Right ventricle myocardium superior (tissue), 1 donor: ENCODE measurements around the gene CLCA1. TPM values are rescaled to one million over a fixed set of nuclear protein-coding genes. Genes with fewer than 3 reads are reported as not detected.

Experiments used
- ATAC-seq: fragments of 200-7000 bp; cut with Tn5 transposase; one replicate; pipeline ENCODE4 v1.9.1; 2020; ENCODE audit warnings: mild to moderate bottlenecking; ENCODE audit not compliant: poor library complexity
- DNase-seq: peaks from one replicate; pipeline ENCODE4 v3.0.0-alpha.2; 2020
- intact Hi-C: fragments of 100-400 bp; cut with DNase I; formaldehyde crosslinking; loops from one replicate; pipeline ENCODE4 v1.11.2; 2022
- total RNA-seq: library from RNA; stranded (reverse); fragmentation: NEBNext Ultra II Directional; extraction: Animal tissue kit (Norgen Biotek cat#: 25700); gene quantifications from one replicate; pipeline ENCODE4 v1.2.1, GENCODE V29; 2021
- donor health status: DM: no; HTN: yes; CAD: no; lungs with severe emphysema.

The CLCA1 gene
- total RNA-seq, 1 donor from 2014 or later, result not detected

GRCh38 chr1:86460998-86461397 lies 7.7 kb upstream of the CLCA1 start:
- ATAC-seq, result no peak
- intact Hi-C loops, result no loop called here
- no peak for DNase-seq

GRCh38 chr1:86461482-86461881 lies 7.2 kb upstream of the CLCA1 start:
- intact Hi-C loops, result no loop called here
- DNase-seq (no peak), ATAC-seq (no peak)

GRCh38 chr1:86464819-86465218 lies 3.9 kb upstream of the CLCA1 start:
- ATAC-seq (no peak), DNase-seq (no peak)
- intact Hi-C loops, result no loop called here

- ATAC-seq (no peak), DNase-seq (no peak)
- intact Hi-C loops, result no loop called here
Measured at GRCh38 chr1:86466109-86466844, 2.5 kb upstream of the CLCA1 start.

GRCh38 chr1:86466986-86467385 lies 1.7 kb upstream of the CLCA1 start:
- DNase-seq (no peak), ATAC-seq (no peak)
- intact Hi-C loops, result no loop called here

GRCh38 chr1:86470859-86471258 lies 2.1 kb downstream of the CLCA1 start:
- no peak for ATAC-seq
- intact Hi-C loops, result loop anchor here (5.0 to 10.0 kb wide), 2 partner anchors 36 to 86 kb away; no protein-coding TSS in a partner anchor
- DNase-seq, result no peak

GRCh38 chr1:86471291-86471690 lies 2.6 kb downstream of the CLCA1 start:
- intact Hi-C loops, result loop anchor here (5.0 to 10.0 kb wide), 2 partner anchors 36 to 86 kb away; no protein-coding TSS in a partner anchor
- ATAC-seq (no peak), DNase-seq (no peak)

- intact Hi-C loops, result loop anchor here (5.0 to 10.0 kb wide), 2 partner anchors 35 to 87 kb away; no protein-coding TSS in a partner anchor
- DNase-seq, result no peak
- no peak for ATAC-seq
Measured at GRCh38 chr1:86472152-86472551, 3.4 kb downstream of the CLCA1 start.

GRCh38 chr1:86472767-86473166 lies 4.0 kb downstream of the CLCA1 start:
- ATAC-seq (no peak), DNase-seq (no peak)
- intact Hi-C loops, result loop anchor here (5.0 to 10.0 kb wide), 2 partner anchors 35 to 88 kb away; no protein-coding TSS in a partner anchor

GRCh38 chr1:86477256-86477655 lies 8.5 kb downstream of the CLCA1 start:
- DNase-seq, result no peak
- intact Hi-C loops, result loop anchor here (10.0 kb wide), 1 partner anchor 92 kb away; no protein-coding TSS in a partner anchor
- no peak for ATAC-seq

GRCh38 chr1:86477682-86478081 lies 9.0 kb downstream of the CLCA1 start:
- ATAC-seq (no peak), DNase-seq (no peak)
- intact Hi-C loops, result loop anchor here (10.0 kb wide), 1 partner anchor 93 kb away; no protein-coding TSS in a partner anchor

GRCh38 chr1:86478416-86479156 lies 9.9 kb downstream of the CLCA1 start:
- DNase-seq (no peak), ATAC-seq (peak; percentile 72)
- intact Hi-C loops, result loop anchor here (10.0 kb wide), 1 partner anchor 94 kb away; no protein-coding TSS in a partner anchor

GRCh38 chr1:86481966-86482365 lies 13.2 kb downstream of the CLCA1 start:
- ATAC-seq, result no peak
- DNase-seq, result no peak
- intact Hi-C loops, result no loop called here

GRCh38 chr1:86487131-86487810 lies 18.5 kb downstream of the CLCA1 start:
- DNase-seq (peak; percentile 61), ATAC-seq (peak; percentile 89)
- intact Hi-C loops, result no loop called here

GRCh38 chr1:86487811-86488141 lies 19.0 kb downstream of the CLCA1 start:
- intact Hi-C loops, result no loop called here
- DNase-seq (no peak), ATAC-seq (peak; percentile 55)

- intact Hi-C loops, result no loop called here
- DNase-seq, result no peak
- ATAC-seq, result no peak
Measured at GRCh38 chr1:86489242-86489878, 20.6 kb downstream of the CLCA1 start.

- ATAC-seq (no peak), DNase-seq (no peak)
- intact Hi-C loops, result no loop called here
Measured at GRCh38 chr1:86491171-86491950, 22.6 kb downstream of the CLCA1 start.

GRCh38 chr1:86498281-86498680 lies 29.6 kb downstream of the CLCA1 start:
- DNase-seq (no peak), ATAC-seq (no peak)
- intact Hi-C loops, result no loop called here
